DMS153 (cell line): ENCODE results near the gene EEF1A2.

Source experiments
- DNase-seq: peaks from one replicate; lab custom pipeline; 2025; lab: John Stamatoyannopoulos, UW

Gene EEF1A2

DNA sequence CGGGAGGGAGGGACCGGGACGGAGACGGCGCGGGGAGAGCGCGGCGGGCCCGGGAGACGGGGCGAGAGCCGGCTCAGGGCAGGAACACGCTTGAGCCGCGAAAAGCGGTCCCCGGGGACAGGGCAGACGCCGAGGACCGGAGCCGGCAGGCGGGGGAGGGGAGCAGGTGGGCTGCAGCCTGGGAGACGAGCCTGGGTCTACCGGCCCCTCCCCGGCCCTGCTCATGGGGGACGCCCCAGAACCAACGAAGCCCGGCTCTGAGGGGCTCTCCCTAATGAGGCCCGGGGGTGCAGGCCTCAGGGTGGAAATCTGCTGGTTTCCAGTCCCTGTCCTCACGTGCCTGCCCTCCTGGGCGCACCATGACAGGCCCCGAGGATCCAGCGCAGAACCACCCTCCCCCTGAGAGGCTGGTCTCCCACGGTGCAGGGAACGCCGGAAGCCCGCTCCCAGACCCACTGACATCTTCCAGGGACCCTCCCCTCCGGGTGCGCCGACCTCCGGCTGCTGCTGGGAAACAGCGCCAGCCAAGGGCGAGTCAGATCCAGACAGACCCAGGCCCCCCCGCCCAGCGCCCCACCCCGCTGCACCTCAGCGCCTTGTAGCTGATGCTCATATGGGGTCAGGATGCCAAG lies 571 bp upstream of the EEF1A2 start:
- no peak for DNase-seq

DNA sequence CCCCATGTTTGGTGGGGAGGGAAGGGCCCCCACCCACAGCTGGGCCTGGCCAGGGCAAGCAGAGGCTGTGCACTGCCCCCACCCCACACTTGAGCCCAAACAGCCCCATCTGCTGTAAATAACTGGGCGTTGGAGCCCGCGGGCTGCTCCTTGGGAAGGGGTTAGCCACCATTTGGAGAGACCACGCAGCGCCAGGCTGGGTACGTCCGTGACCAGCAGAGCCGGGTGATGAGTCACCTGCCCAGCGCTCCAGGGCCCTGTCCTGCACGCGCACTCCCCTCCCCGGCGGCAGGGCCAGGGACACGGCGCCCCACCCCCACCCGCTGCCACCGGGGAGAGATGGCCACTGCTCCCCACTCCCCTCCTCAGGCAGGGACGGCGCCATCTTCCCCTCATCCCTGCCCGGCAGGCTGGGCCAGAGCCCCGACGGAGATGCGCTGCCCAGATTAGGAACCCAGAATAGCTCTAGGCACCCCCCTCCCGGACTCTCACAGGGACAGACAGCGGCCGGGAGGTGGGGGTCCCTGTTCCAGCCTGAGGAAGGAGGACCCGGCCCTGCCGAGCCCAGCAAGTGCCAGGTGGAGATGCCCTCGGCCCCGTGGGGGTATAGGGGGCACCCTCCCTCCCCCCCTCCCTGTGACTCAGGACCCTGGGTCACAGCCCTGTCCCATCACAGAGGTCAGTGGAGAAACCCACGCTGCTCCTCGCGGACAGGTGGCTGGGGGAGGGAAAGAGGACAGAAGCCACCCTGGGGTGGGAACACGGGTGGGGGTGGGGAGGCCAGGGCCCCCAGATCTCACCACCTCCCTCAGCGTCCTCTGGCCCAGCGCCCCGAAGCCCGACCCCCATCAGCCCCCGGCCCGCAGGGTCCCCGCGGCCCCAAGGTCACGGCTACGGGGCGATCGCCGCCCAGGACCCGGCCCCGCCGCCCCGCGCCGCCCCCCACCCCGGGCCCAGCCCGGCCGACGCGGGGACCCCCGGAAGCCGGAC lies 642 bp downstream of the EEF1A2 start:
- DNase-seq: no peak

DNA sequence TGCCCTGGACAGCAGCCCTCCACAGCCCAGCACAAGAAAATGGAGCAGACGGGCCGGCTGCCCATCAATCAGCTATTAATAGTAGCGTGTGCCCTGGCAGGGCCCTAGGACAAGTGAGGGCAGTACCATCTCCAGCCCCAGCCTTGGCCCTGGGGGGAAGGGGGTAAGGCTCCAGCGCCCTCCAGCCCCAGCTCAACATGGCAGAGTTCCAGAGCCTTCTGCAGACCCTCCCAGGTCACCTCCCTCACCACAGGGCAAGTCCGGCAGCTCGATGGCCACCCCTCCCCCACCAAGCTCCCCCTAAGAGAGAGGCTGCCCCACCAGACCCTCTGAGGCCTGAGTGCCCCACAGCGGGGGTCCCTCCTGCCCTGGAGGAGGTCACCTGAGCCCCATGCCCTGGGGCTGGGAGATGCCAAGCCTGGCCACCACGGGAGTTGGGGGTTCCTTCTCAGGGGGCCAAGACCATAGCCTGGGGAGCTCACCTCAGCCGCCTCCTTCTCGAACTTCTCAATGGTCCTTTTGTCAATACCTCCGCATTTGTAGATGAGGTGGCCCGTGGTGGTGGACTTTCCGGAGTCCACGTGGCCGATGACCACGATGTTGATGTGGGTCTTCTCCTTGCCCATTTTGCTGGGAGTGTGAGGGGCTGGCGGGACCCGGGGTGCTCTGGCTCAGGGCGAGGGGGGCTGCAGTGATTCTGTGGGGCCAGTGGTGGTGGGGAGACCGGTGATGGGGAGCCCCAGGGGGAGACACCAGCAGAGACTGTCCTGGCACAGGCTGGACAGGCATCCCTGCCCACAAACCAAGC lies 1.5 kb downstream of the EEF1A2 start:
- no peak for DNase-seq

DNA sequence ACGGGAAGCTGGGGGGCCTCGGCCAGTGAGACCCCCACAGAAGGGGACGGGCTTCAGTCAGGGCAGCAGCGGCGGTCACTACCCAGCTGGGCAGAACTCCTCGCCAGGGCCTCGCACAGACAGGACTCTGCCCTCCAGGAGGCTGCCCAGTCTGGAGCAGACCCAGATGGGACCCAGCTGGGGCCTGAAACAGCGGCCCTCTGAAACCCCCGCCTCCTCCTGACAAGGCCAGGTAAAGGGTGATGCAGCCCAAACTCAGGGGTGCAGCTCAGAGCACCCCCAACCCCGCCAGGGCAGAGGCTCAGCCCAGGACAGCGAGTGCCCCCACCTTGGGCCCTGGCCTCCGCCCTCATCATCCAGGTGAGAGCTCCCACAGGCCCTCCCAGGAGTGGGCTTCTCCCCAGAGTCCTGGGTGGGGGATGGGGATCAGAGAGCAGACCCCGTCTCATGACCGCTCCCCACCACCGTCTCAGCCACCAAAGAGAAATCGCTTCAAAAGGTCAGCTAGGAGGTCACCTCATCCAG lies 2.2 kb downstream of the EEF1A2 start:
- no peak for DNase-seq

- no peak for DNase-seq
Measured at GRCh38 chr20:63495741-63496595, 2.9 kb downstream of the EEF1A2 start.

GRCh38 chr20:63495167-63495720 lies 3.6 kb downstream of the EEF1A2 start:
- DNase-seq: no peak

DNA sequence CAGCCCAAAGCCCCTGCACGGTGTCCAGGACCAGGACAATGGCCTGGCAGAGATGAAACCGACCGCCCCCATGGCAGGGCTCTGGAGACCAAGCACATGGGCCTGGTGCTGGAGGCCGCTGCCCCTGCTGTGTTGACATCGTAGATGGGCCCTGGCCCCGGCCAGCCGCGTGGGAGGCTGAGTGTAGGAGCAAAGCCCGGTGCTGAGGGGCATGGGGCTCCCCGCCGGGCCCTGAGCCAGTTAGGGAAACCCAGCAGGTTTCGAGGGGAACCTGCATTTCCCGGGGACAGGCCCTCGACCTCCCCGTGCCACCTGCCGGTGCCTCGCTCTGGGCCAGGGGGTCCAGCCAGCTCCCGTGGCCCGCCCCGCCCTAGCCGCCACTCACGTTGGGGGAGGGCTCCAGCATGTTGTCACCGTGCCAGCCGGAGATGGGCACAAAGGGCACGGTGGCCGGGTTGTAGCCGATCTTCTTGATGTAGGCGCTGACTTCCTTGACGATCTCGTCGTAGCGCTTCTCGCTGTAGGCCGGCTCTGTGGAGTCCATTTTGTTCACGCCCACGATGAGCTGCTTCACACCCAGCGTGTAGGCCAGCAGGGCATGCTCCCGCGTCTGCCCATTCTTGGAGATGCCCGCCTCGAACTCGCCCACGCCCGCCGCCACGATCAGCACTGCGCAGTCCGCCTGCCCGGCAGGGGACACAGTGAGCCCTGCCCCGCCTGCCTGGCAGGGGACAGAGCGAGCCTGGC lies 4.3 kb downstream of the EEF1A2 start:
- DNase-seq: no peak

DNA sequence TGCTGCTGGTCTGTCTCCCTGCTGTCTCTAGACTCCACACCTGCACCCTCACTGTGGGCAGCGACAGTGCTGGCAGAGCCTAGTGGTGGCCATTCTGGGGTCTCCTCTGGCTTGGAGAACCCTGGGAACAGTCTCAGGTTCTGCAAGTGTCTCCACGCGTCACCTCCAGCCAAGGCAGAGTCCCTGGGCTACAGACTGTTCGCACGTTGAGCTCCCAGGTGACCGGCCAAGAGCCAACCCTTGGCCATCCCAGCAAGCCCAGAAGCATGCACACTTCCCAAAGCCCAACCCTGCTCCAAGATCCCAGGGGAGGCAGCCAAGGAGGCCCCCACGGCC lies 4.8 kb downstream of the EEF1A2 start:
- no peak for DNase-seq

DNA sequence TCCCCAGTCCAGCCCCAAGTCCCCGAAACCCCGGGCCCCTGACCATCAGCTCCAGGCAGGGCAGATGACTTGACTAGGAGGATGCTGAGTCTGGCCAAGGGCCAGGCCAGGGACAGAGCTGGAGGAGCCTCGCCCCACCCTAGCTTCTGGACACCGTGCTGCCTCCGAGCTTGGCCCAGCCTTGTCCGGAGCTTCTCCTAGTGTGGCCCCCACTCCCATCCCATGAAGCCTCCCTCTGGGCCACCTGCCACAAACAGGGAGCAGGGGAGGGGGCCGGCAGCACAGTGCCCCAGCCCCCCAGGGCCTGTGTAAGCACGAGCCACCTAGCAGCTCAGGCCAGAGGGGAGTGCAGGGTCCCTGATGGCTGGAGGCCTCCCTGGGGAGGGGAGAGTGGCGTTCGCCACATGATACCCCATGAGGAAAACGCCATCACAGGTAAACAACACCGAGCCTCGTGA lies 5.3 kb downstream of the EEF1A2 start:
- DNase-seq: no peak

DNA sequence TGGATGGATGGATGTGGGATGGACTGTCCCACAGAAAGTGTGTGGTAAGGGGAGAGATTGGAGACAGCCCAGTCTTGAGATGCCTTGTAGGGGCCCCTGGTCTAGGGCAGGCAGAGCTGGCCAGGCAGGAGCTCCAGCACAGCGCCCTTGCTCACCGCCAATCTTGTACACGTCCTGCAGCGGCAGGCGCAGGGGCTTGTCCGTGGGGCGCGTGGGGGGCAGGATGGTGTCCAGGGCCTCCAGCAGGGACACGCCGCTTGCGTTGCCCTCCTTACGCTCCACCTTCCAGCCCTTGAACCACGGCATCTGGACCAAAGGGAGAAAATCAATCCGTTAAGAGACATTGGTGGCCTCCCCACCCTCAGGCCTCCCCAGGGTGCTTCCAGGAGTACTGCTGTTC lies 5.9 kb downstream of the EEF1A2 start:
- no peak for DNase-seq

- no peak for DNase-seq
Measured at GRCh38 chr20:63492518-63492917, 6.4 kb downstream of the EEF1A2 start.

GRCh38 chr20:63491635-63492230 lies 7.2 kb downstream of the EEF1A2 start:
- DNase-seq: no peak

DNA sequence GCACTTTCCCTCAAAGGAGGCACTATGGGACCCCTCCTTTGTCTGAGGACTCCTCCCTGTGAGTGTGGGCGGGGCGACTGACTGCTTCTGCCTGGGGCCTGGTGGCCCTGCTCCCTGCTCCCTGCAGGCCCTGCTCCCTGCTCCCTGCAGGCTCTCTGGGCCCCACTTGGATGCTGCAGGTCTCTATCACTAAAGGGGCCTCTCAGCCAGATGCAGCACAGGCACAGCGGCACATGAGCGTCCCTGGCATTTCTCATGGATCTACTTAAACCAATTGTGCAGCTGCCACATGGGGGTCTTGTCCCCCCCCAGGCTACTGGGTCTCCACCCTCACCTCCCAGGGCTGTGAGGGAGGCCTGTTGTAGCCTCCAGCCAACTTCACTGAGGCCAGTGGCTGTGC lies 7.8 kb downstream of the EEF1A2 start:
- no peak for DNase-seq

- no peak for DNase-seq
Measured at GRCh38 chr20:63490416-63490815, 8.5 kb downstream of the EEF1A2 start.

DNA sequence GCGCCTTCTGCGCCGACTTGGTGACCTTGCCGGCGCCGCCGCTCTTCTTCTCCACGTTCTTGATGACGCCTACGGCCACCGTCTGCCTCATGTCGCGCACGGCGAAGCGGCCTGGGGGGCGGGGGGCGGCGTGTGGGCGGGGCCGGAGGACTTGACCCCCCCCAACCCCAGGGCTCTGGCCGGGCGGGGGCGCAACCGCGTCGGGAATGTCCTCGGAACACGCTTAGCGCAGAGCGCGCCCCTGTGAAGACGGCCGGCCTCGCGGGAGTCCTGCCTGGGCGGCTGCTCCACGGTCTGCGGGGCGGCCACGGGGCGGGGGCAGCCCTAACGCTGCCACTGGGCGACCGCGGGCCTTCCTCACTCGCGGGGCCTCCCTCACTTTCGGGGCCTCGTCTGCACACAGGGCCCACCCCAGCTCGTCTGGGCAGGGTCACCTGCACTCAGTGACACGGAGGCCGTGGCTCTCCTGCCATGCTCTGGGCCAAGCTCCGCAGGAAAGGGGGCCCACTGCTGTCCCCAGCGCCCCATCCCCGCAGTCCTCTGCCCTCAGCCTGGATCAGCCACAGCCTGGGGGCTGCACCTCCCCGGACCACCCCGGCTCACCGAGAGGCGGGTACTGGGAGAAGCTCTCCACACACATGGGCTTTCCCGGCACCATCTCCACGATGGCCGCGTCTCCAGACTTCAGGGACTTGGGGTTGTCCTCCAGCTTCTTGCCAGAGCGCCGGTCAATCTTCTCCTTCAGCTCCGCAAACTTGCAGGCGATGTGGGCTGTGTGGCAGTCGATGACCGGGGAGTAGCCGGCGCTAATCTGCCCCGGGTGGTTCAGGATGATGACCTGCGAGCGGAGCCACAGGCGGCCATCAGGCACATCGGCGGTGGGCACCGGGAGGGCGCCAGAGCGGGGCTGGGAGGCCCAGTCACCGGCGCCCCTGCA lies 10.3 kb downstream of the EEF1A2 start:
- no peak for DNase-seq

DNA sequence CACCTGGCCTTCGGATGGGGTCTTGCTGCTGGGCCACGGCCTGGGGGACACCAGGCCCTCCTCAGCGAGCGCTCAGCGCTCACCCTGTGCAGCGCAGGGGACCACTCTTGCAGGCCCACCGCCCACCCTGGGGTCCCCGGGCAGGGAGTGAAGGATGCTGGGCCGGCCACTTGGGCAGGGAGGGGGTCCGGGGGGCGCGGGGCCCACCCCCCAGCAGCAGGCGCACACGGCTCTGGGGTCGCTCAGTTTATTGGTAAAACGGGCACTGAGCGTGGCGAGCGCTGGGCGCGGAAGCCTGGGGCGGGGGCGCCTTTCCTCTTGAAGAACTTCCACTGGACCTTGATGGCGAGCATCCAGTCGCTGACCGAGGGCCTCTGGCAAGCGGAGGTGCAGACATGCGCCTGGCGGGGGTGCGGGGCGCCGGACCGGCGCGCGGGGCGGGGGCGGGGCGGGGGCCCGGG lies 11.1 kb downstream of the EEF1A2 start:
- DNase-seq: no peak

- DNase-seq: no peak
Measured at GRCh38 chr20:63487116-63487764, 11.6 kb downstream of the EEF1A2 start.

DNA sequence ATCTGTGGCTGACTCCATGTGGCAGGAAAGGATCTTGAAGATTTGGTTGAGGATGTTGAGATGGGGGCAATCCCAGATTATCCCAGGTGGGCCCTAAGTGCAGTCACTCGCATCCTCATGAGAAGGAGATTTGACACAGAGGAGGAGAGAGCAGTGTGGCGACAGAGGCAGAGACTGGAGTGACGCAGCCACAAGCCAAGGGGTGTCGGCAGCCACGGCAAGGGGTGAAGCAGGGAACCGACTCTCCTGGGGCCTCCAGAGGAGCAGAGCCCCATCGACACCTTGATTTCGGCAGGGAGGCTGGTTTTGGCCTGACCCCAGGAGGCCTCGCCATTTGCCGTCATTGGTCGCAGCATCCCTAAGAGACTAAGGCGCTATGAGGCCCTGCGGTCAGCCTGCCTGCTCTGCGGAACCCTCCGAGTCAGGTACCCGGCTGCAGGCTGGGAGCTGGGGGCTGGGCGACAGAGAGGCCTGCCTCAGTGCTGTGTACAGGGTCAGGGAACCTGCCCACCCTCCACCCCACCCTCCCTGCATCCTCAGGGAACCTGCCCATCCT lies 12.5 kb downstream of the EEF1A2 start:
- DNase-seq: no peak
